ENCODE results near the gene DHCR24.

DHCR24 gene

DNA sequence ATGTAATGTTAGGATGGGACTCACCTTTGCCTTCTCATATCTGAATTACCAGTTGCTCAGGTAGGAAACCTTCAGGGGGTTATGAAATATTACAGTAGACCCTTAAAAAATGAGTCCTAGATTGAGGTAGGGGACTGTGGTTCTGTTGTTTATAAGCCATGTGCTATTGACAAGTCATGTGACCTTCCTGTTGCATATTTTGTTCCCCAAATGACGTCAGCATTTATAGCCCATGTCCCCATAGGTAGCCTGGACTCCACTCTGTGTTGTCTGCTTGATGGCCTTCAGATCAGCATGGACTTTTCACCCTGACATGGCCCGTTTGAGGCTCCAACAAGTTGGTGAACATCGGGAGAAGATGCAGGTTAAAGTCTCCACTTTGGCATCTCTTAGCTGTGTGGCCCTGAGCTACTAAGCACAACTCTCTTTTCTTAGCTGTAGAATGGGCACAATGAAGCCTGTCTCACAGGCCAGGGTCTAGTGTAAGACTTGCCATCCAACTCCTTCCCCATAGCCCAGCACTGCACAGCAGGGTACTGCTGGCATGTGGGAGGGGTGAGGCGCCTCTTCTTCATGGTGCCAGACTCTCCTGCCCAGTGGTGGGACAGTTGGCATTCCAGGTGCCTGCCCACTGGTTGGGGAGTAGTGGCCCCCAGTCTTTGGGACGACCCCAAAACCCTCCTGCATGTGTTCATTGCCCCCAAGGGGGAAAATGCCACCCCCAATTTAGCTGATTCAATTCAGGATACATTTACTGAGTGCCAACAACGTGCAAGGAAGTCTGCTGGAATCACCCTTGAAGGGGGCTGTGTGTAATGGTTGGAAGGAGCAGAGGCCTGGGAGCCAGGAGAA lies 49.8 kb downstream of the DHCR24 start:
- no peak for DNase-seq (ENCODE audit: low spot score)
- peaks cover 2% of the 10 kb centered on the region for H3K27me3 Mint-ChIP-seq (ENCODE audit: low read depth)
- no peaks in the 10 kb centered on the region for H3K9me3 Mint-ChIP-seq
- H3K4me3 Mint-ChIP-seq: no peak overlapping the region
- no peak overlapping the region for H3K27ac Mint-ChIP-seq
- no peaks in the 10 kb centered on the region for H3K4me1 Mint-ChIP-seq (ENCODE audit: low read depth)
- no peaks in the 10 kb centered on the region for H3K36me3 Mint-ChIP-seq (ENCODE audit: low read depth)

DNA sequence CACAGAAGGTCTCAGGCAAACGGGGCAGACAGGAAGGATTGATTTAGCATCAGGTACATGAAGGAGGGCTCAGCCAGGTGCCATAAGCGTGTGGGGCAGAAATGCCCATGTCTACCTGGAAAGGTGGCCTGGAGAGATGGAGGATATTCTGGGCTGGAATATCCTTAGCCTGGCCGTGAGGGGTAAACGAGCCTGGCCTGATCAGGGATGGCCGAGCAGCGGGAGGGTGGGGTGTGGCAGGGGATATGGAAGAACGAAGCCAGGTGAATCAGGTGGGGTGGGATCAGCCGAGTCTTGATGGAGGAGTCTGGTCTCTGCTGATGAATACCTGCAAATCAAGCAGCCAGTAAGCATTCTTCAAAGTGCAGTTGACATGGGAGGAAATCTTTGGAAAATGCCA lies 50.4 kb downstream of the DHCR24 start:
- no peak overlapping the region for H3K27ac Mint-ChIP-seq
- peaks cover 2% of the 10 kb centered on the region for H3K27me3 Mint-ChIP-seq (ENCODE audit: low read depth)
- H3K36me3 Mint-ChIP-seq (ENCODE audit: low read depth): no peaks in the 10 kb centered on the region
- no peak for DNase-seq (ENCODE audit: low spot score)
- H3K4me1 Mint-ChIP-seq (ENCODE audit: low read depth): no peaks in the 10 kb centered on the region
- H3K4me3 Mint-ChIP-seq: no peak overlapping the region
- no peaks in the 10 kb centered on the region for H3K9me3 Mint-ChIP-seq

DNA sequence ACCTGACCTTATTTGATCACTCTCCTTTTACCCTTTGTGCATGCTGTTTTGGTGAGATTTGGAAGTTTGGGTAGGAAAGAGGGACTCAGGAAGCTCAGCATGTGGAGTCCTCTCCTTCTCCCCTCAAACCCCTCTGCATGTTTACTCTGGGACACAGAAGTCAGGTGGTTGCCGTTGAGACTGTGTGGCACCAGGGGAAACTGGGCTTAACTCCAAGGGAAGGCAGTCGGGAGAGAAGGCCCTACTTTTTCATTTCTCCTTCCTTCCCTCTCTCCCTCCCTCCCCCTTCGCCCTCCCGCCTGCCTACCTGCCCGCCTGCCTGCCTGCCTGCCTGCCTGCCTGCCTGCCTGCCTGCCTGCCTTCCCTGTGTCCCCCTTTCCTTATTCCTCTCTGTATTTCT lies 51.0 kb downstream of the DHCR24 start:
- no peaks in the 10 kb centered on the region for H3K36me3 Mint-ChIP-seq (ENCODE audit: low read depth)
- no peak overlapping the region for H3K4me3 Mint-ChIP-seq
- peaks cover under 1% of the 10 kb centered on the region for H3K9me3 Mint-ChIP-seq
- H3K27me3 Mint-ChIP-seq (ENCODE audit: low read depth): peaks cover 3% of the 10 kb centered on the region
- DNase-seq (ENCODE audit: low spot score): no peak
- no peak overlapping the region for H3K27ac Mint-ChIP-seq
- H3K4me1 Mint-ChIP-seq (ENCODE audit: low read depth): no peaks in the 10 kb centered on the region

DNA sequence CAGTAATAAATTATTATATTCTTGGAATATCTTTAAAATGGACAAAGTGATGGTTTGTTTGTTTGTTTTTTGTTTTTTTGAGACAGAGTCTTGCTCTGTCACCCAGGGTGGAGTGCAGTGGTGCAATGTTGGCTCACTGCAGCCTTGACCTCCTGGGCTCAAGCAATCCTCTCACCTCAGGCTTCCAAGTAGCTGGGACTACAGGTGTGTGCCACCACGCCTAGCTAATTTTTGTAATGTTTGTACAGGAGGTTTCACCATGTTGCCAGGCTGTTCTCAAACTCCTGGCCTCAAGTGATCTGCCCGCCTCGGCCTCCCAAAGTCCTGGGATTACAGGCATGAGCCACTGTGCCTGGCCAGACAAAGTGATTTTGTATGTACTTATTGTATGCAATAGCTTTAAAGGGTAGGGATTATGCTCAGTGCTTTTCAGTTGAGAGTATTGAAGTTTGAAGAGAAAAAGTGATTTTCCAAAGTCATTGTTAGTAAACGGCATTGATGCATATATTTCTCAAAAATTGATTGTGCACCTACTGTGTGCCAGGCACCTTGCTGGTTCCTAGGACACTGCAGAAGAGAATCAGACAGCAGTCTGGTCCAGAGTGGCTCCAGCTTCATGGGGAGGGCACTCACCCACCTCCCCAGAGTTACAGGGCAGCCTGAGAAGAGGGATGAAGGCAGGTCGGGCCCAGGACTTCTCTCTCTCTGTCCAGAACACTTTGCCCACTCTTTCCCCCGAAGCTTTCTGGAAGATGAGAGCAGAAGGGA lies 51.7 kb downstream of the DHCR24 start:
- H3K36me3 Mint-ChIP-seq (ENCODE audit: low read depth): no peaks in the 10 kb centered on the region
- H3K4me1 Mint-ChIP-seq (ENCODE audit: low read depth): no peaks in the 10 kb centered on the region
- peaks cover 6% of the 10 kb centered on the region for H3K9me3 Mint-ChIP-seq
- no peak for DNase-seq (ENCODE audit: low spot score)
- no peak overlapping the region for H3K4me3 Mint-ChIP-seq
- no peak overlapping the region for H3K27ac Mint-ChIP-seq
- H3K27me3 Mint-ChIP-seq (ENCODE audit: low read depth): peaks cover 9% of the 10 kb centered on the region

DNA sequence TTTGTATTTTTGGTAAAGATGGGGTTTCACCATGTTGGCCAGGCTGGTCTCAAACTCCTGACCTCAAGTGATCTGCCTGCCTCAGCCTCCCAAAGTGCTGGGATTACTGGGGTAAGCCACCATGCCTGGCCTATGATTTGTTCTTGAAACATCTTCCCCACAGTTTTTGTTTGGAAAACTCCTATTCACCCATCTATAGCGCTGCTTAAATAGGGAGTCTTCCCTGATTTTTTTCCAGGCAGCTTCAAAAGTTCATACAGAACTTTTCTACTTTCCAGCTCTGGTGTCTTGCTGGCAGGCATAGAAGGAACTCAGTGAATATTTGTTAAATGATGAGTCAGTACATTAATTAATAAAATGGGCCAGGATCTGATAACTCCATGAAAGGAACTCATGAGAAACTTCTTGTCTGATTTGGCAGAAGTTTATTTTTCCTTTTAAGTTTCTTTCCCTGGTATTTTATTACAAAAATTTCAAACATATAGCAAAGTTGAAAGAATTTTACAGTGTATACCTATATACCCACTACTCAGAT lies 52.9 kb downstream of the DHCR24 start:
- H3K36me3 Mint-ChIP-seq (ENCODE audit: low read depth): no peaks in the 10 kb centered on the region

DNA sequence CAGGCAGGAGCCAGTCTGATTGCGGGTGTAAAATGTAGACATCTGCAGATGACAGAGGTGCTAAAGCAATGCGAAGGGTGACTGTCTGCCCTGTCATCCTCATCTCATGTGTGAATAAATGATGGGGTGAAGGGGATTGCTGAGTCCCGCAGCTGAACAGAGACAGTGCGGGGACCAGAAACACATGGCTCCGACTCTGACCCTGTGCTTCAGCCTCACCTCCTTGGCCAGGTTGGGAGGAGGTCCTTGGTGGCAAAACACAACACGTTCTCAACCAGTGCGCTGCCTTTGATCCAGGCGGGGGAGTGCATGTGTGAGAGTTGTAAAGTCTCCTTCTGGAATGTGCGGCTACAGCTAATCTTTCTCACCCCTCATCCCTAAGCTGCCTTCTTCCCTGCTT lies 53.9 kb downstream of the DHCR24 start:
- H3K4me1 Mint-ChIP-seq (ENCODE audit: low read depth): no peaks in the 10 kb centered on the region
- H3K36me3 Mint-ChIP-seq (ENCODE audit: low read depth): no peaks in the 10 kb centered on the region
- peaks cover 10% of the 10 kb centered on the region for H3K9me3 Mint-ChIP-seq
- no peak overlapping the region for H3K4me3 Mint-ChIP-seq
- no peak overlapping the region for H3K27ac Mint-ChIP-seq
- DNase-seq (ENCODE audit: low spot score): no peak
- H3K27me3 Mint-ChIP-seq (ENCODE audit: low read depth): peaks cover 9% of the 10 kb centered on the region

More for the DNA sequence above, 52.9 kb downstream of the DHCR24 start:
- DNase-seq (ENCODE audit: low spot score): no peak
- Mint-ChIP-seq H3K9me3 (peaks cover 6% of the 10 kb centered on the region), H3K4me3 (no peak overlapping the region), H3K4me1 (ENCODE audit: low read depth) (no peaks in the 10 kb centered on the region), H3K27ac (no peak overlapping the region), H3K27me3 (ENCODE audit: low read depth) (peaks cover 9% of the 10 kb centered on the region)

DNA sequence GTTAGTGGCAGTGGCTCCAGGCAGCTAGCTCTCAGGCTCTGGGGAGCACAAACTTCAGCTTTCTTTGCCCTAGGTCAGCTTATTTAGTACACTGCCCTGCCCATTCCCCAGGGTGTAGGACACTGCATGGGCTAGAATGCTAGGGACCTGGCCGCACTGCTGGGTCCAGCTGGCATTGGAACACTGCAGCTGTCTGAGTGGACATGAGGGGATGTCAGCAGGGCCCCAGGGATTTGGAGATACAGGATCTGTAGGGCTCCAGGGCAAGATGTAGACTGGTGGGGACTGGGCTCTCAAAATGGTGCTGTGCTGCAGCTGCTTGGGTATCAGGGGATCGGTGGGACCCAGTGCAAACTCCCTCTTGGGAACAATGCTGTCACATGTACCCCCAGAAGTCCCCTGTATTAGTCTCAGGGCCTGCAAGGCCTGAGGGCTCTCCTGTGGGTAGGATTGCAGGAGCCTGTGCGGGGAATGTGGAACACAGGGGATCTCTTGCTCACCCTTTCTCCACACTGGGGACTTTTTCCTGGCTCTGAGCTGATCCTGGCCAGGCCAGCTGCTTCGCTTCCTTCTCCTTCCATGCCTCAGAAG lies 60.7 kb downstream of the DHCR24 start:
- no peaks in the 10 kb centered on the region for H3K4me1 Mint-ChIP-seq (ENCODE audit: low read depth)
- DNase-seq (ENCODE audit: low spot score): no peak
- H3K9me3 Mint-ChIP-seq: peaks cover 34% of the 10 kb centered on the region

DNA sequence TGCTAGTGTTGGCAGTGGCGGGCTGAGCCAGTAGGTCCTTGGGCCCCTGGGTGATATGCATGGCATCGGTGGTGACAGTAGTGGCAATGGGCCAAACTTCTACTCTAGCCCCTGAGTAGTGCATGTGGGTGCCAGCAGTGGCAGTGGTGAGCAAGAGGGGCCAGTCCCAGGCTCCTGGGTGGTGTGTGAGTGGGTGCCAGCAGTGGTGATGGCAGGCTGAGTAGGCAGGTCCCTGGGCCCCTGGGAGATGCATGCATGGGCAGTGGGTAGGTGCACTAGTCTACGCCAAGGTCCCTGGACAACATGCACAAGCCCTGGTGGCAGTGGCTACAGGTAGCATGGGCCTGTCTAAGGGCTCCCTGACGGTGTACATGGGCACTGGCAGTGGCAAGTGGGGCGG lies 61.3 kb downstream of the DHCR24 start:
- DNase-seq (ENCODE audit: low spot score): no peak

More for the DNA sequence above, 60.7 kb downstream of the DHCR24 start:
- H3K36me3 Mint-ChIP-seq (ENCODE audit: low read depth): no peaks in the 10 kb centered on the region
- no peak overlapping the region for H3K4me3 Mint-ChIP-seq
- H3K27ac Mint-ChIP-seq: no peak overlapping the region
- H3K27me3 Mint-ChIP-seq (ENCODE audit: low read depth): peaks cover 7% of the 10 kb centered on the region

DNA sequence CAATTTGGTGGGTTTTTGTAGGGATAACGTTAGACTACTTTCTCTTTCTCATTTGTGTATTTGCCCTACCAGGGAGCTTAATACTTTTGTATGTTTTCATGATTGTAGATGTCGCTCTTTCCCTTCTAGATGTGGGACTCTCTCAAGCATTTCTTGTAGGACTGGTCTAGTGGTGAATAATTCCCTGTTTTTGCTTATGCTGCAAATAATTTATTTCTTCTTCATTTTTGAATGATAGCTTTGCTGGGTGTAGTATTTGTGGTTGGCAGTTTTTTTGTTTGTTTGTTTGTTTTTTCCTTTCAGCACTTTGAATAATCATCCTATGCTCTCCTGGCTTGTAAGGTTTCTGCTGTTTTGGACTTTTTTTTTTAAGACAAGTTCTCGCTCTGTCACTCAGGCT lies 63.3 kb downstream of the DHCR24 start:
- H3K36me3 Mint-ChIP-seq (ENCODE audit: low read depth): no peaks in the 10 kb centered on the region
- no peak overlapping the region for H3K4me3 Mint-ChIP-seq
- H3K27me3 Mint-ChIP-seq (ENCODE audit: low read depth): no peaks in the 10 kb centered on the region
- no peak for DNase-seq (ENCODE audit: low spot score)
- H3K4me1 Mint-ChIP-seq (ENCODE audit: low read depth): no peaks in the 10 kb centered on the region
- no peak overlapping the region for H3K27ac Mint-ChIP-seq
- peaks cover 26% of the 10 kb centered on the region for H3K9me3 Mint-ChIP-seq

More for the DNA sequence above, 61.3 kb downstream of the DHCR24 start:
- Mint-ChIP-seq H3K27me3 (ENCODE audit: low read depth) (peaks cover 3% of the 10 kb centered on the region), H3K4me1 (ENCODE audit: low read depth) (no peaks in the 10 kb centered on the region), H3K9me3 (peaks cover 31% of the 10 kb centered on the region), H3K4me3 (no peak overlapping the region), H3K27ac (no peak overlapping the region), H3K36me3 (ENCODE audit: low read depth) (no peaks in the 10 kb centered on the region)

DNA sequence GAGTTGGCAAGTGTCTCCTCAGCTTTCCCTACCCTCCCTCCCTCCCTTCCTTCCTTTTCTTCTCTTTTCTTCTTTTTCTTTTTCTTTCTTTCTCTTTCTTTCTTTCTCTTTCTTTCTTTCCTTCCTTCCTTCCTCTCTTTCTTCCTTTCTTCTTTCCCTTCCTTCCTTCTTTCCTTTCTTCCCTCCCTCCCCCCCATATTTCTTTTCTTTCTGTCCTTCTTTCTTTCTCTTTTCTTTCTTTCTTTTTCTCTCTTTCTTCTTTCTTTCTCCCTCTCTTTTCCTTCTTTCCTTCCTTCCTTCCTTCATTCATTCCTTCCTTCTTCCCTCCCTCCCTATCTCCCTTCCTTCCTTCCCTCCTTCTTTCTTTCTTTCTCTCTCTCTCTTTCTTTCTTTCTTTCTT lies 67.3 kb downstream of the DHCR24 start:
- H3K27me3 Mint-ChIP-seq (ENCODE audit: low read depth): no peaks in the 10 kb centered on the region
- no peak overlapping the region for H3K27ac Mint-ChIP-seq
- H3K36me3 Mint-ChIP-seq (ENCODE audit: low read depth): no peaks in the 10 kb centered on the region
- H3K4me3 Mint-ChIP-seq: no peak overlapping the region
- H3K4me1 Mint-ChIP-seq (ENCODE audit: low read depth): peaks cover 4% of the 10 kb centered on the region
- no peak for DNase-seq (ENCODE audit: low spot score)
- peaks cover 15% of the 10 kb centered on the region for H3K9me3 Mint-ChIP-seq

DNA sequence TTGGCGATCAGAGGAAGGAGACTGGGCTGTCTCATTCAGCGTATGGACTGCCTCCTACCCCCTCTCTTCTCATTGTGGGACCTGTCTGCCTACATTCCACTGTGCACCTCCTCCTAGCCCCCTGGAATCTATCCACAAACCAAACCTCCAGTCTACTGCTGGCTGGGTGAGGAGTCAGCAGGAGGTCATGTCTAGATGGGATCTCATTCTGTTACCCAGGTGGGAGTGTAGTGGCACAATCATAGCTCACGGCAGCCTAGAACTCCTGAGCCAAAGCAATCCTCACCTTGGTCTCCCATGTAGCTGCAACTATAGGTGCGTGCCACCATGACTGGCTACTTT lies 67.8 kb downstream of the DHCR24 start:
- no peaks in the 10 kb centered on the region for H3K36me3 Mint-ChIP-seq (ENCODE audit: low read depth)
- H3K9me3 Mint-ChIP-seq: peaks cover 9% of the 10 kb centered on the region
- peaks cover 4% of the 10 kb centered on the region for H3K4me1 Mint-ChIP-seq (ENCODE audit: low read depth)
- no peak overlapping the region for H3K4me3 Mint-ChIP-seq
- H3K27me3 Mint-ChIP-seq (ENCODE audit: low read depth): no peaks in the 10 kb centered on the region
- no peak for DNase-seq (ENCODE audit: low spot score)
- H3K27ac Mint-ChIP-seq: no peak overlapping the region

DNA sequence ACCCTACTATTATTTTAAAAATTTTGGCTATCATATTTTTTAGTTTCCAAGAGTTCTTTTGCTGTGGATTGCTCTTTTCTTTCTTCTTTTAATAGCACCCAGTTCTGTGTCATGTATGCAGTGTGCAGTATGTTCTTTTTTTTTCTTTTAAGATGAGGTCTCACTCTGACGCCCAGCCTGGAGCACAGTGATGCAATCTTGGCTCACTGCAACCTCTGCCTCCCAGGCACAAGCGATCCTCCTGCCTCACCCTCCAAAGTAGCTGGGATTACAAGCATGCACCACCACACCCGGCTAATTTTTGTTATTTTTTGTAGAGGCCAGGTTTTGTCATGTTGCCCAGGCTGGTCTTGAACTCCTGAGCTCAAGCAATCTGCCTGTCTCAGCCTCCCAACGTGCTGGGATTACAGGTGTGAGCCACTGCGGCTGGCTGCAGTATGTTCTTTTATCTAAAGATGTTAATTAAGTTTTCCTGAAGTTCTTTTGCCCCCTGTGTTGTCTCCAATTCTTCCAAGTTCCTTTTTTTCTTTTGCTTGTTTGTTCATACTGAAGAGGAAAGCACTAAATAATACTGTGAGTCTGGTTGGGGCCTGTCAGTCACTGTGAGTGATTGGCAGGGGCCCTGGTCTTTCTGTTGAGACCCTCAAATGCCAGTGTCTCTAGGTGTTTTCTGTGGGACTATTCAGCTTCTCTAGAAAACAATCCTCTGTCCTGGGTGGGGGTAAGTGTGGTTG lies 68.4 kb downstream of the DHCR24 start:
- Mint-ChIP-seq H3K9me3 (peaks cover 5% of the 10 kb centered on the region), H3K27ac (no peak overlapping the region), H3K4me3 (no peak overlapping the region), H3K27me3 (ENCODE audit: low read depth) (no peaks in the 10 kb centered on the region), H3K4me1 (ENCODE audit: low read depth) (peaks cover 4% of the 10 kb centered on the region), H3K36me3 (ENCODE audit: low read depth) (no peaks in the 10 kb centered on the region)
- no peak for DNase-seq (ENCODE audit: low spot score)

DNA sequence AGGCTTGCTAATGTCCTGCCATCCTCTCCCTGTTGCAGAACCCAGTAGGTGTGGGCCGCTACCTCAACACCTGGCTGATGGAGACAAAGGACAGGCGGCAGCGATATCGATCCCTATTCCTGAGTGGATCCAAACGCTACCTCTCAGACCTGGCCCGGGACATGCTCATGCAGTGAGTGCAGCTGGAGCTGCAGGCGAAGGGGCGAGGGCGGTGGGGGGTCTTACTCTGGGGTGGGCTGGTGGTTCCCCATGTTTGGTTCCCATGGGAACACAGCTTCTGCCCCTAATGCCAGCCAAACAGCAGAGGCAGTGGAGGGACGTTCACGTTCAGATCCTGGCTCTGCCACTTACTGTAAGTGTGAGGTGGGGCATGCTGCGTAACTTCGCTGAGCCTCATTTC lies 70.0 kb downstream of the DHCR24 start:
- H3K9me3 Mint-ChIP-seq: no peaks in the 10 kb centered on the region
- H3K4me1 Mint-ChIP-seq (ENCODE audit: low read depth): peaks cover 11% of the 10 kb centered on the region
- H3K27ac Mint-ChIP-seq: no peak overlapping the region
- DNase-seq (ENCODE audit: low spot score): no peak
- H3K36me3 Mint-ChIP-seq (ENCODE audit: low read depth): no peaks in the 10 kb centered on the region
- no peaks in the 10 kb centered on the region for H3K27me3 Mint-ChIP-seq (ENCODE audit: low read depth)
- no peak overlapping the region for H3K4me3 Mint-ChIP-seq
